HG03175 (cell line): ENCODE data around the gene HYCC1.
A peak's percentile ranks its signal among the peaks of the same experiment; 100 is the strongest.
"Not testable (repeated sequence)": the region's sequence is repeated elsewhere in the genome, so short reads cannot be mapped to it uniquely, and the experiment has no call there.

Experiments used
- ATAC-seq: cut with Tn5 transposase; IDR thresholded peaks from one replicate; pipeline ENCODE4 v1.9.1; 2021; ENCODE audit warnings: mild to moderate bottlenecking, moderate library complexity; ENCODE audit not compliant: unreplicated experiment

Gene HYCC1

DNA sequence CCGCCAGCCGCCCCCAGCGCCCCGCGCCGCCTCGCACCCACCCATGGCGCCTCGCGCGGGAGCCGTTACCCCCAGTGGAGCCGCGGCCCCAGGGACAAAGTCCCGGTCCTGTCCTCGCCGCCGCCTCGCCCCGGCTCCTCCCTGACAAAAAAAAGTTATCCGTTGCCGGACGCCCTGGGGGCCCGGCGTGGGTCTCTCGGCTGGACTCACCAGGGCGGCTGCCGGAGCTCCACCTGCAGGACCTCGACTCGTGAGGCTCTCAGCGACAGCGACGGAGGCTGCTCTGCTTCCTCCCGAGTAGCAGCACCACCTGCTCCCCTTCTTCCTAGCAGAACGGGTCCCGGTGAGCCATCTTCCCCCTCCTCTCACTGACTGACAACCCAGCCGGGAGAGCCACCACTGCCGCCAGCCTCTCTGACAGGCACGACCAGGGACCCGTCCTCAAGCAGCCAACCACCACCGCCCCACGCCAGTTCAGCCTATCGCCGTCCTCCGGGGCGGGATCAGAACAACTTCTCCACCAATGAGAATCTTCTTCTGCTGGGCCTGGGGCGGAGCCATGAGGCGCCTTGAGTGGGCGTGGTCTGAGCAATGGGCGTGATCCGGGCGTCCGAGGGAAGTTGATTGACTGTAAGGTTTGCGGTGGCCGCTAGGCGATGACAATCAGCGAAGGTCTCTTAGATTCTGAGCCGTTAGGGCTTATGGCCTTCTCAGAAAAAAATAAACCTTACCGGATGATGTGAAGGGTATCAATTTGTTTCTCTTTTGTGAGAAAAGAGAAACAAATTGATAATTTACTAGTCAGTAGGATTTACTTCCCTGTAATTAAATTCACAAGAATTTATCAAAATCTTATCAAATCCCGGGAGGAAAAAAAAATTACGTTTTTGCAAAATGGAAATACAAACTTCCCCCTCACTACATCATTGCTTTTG is at the start of gene HYCC1:
TSS of gene HYCC1 (minus strand) at position 416 of the 935 bp plus-strand sequence. CDS start 23,019 bp downstream, outside the sequence.
- ATAC-seq, result peak; percentile 96

DNA sequence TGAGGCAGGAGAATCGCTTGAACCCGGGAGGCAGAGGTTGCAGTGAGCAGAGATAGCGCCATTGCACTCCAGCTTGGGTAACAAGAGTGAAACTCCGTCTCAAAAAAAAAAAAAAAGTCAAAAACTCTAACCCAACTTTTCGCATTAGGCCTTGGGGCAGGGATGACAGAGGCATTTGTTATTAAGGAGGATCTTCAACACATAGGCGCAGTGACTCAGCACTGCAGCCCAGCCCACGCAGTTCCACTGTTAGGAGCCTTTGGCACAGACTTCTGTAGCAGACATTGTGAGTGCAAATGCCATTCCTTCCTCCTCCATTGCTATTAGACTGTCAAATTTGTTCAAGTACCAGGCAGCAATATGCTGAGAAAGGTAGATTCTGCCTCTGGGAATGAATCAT is 48.5 kb upstream of the HYCC1 start:
- ATAC-seq, result no peak

DNA sequence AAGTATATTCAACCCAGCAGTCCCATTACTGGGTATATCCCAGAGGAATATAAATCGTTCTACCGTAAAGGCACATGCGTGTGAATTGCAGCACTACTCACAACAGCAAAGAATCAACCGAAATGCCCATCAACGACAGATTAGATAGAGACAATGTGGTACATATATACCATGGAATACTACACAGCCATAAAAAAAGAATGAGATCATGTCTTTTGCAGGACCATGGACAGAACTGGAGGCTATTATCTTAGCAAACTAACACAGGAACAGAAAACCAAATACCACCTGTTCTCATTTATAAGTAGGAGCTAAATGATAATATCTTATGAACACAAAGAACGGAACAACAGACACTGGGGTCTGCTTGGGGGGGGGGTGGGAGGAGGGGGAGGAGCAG is 47.4 kb upstream of the HYCC1 start:
- no peak for ATAC-seq

DNA sequence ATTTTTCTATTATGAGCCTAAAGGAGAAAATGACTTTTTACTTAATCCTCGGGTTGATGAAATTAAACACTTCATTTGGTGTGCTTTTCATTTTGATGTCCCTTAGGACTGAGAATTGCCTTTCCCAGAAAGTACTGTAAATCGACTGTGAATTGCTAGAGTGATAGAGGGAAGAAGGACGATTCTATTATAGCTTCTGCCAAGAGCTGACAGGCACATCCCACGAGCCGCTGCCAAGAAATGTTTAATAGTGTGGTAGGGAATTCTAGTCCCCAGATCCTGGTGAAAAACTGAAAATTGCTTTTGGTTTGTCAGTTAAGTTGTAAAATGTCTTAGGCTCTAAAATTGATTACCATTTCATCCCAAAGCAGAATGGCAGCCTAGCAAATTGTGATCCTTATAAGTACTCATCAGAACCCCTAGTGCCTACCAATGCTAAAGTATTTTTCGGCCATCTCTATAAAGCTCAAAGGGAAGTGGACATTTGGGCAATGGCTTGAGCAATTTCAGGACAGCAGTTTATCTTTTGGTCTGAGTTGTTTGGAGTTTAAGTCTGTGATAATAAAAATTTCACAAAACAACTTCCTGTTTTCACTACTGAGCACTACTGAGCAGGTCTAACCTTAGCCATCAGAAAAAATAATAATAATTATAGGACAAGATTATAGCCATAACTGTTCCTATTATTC is 44.6 kb upstream of the HYCC1 start:
- ATAC-seq, result no peak

DNA sequence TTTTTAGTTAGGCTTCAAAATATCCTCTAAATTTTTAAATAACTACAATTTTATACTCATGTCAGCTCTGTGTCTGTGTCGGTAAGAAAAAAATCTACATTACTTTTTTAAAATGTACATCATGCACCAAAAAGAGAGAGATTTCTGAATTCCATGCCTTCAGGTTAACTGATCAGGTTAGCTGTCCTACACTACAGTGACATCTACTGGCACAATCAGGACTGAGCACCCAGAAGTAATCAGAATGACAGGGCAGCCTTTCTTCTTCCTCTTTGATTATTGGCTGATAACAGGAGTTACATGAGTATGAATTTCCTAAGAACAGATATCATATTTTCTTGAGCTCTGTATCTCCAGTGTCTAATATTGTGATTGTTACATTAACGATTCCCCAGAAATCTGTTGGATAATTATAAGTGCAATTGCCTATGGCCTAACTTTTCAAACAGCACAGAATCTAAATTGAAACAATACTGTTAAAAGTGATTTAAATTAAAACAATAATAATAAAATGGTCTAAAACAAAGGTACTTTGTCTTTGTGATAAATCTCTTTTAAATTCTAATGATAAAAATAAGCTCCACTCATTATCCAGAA is 41.8 kb upstream of the HYCC1 start:
- peak; percentile 87 for ATAC-seq

DNA sequence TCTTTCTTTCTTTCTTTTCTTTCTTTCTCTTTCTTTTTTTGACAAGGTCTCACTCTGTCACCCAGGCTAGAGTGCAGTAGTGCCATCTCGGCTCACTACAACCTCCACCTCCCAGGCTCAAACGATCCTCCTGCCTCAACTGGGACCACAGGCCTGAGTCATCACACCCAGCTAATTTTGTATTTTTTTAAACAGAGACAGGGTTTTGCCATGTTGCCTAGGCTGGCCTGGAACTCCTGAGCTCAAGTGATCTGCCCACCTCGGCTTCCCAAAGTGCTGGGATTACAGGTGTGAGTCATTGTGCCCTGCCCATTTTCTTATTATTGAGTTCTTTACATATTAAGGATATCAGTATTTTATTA is 37.2 kb upstream of the HYCC1 start:
- ATAC-seq, result not testable (repeated sequence)

DNA sequence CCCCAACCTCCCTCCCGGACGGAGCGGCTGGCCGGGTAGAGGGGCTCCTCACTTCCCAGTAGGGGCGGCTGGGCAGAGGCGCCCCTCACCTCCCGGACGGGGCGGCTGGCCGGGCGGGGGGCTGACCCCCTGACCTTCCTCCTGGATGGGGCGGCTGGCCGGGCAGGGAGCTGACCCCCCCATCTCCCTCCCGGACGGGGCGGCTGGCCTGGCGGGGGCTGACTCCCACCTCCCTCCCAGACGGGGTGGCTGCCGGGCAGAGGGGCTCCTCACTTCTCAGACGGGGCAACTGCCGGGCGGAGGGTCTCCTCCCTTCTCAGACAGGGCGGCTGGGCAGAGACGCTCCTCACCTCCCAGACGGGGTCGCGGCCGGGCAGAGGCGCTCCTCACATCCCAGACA is 32.4 kb upstream of the HYCC1 start:
- ATAC-seq, result not testable (repeated sequence)

DNA sequence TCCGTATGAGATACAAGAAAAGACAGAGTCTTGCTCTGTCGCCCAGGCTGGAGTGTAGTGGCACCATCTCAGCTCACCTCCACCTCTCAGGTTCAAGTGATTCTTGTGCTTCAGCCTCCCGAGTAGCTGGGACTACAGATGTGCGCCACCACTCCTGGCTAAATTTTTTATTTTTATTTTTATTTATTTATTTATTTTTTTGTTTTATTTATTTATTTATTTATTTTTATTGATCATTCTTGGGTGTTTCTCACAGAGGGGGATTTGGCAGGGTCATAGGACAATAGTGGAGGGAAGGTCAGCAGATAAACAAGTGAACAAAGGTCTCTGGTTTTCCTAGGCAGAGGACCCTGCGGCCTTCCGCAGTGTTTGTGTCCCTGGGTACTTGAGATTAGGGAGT is 31.2 kb upstream of the HYCC1 start:
- ATAC-seq, result not testable (repeated sequence)

DNA sequence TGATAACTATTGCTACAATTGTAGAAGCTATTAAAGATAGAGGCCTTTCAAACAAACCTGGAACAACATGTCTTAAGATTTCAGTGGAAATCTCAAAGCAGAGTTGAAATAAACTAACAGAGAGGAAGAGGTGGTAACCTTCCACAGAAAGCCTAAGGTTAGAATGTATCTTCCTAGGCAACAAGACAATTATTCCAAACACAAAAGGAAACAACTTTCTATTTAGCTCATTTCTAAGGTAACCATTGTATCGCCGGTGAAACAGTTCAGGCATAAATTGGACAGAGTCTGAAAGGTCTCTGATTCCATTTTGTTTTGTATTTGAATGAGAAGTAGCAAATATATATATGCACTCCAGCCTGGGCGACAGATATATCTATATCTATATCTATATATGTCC is 30.7 kb upstream of the HYCC1 start:
- no peak for ATAC-seq

DNA sequence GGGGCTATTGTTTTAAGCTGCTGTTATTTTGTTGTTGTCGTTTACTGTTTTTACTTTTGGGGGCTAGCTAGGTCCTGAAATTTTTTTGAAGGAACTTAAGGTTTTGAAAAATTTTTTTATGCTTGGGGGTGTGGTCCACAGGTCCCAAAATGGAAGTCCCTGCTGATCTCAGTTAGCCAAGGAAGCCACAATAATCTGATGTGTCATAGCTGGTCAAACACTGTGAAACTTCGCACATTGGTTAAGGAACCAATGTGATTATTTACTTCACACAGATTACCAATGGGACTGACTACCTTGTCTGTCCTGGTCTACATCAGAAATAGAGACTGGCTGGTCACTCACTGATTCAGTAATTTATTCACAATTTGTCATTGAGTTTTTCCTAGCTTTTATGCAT is 29.5 kb upstream of the HYCC1 start:
- no peak for ATAC-seq

DNA sequence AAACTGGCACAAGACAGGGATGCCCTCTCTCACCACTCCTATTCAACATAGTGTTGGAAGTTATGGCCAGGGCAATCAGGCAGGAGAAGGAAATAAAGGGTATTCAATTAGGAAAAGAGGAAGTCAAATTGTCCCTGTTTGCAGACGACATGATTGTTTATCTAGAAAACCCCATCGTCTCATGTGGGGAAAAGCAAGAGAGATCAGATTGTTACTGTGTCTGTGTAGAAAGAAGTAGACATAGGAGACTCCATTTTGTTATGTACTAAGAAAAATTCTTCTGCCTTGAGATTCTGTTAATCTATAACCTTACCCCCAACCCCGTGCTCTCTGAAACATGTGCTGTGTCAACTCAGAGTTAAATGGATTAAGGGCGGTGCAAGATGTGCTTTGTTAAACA is 25.7 kb upstream of the HYCC1 start:
- not testable (repeated sequence) for ATAC-seq

DNA sequence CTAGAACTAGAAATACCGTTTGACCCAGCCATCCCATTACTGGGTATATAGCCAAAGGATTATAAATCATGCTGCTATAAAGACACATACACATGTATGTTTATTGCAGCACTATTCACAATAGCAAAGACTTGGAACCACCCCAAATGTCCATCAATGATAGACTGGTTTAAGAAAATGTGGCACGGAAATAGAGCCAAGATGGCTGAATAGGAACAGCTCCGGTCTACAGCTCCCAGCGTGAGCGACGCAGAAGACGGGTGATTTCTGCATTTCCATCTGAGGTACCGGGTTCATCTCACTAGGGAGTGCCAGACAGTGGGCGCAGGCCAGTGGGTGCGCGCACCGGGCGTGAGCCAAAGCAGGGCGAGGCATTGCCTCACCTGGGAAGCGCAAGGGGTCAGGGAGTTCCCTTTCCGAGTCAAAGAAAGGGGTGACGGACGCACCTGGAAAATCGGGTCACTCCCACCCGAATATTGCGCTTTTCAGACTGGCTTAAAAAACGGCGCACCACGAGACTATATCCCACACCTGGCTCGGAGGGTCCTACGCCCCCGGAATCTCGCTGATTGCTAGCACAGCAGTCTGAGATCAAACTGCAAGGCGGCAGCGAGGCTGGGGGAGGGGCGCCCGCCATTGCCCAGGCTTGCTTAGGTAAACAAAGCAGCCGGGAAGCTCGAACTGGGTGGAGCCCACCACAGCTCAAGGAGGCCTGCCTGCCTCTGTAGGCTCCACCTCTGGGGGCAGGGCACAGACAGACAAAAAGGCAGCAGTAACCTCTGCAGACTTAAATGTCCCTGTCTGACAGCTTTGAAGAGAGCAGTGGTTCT is 21.8 kb upstream of the HYCC1 start:
- not testable (repeated sequence) for ATAC-seq

DNA sequence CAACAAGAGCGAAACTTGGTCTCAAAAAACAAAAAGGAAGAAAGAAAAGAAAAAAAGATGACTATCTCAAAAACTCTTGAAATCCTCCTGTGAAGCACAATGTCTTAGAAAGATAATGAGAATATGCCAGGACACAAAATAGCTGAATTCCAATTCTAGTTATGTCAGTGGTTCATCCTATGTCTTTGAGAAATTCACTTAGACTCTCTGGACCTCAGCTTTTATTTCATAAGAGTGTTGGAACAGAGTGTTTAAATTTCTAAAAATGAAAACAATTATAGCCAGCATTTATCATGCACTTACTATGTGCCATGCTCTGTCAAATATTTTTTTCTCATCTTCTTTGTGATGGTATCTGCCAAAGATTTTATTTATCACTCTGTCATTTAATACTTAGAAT is 13.3 kb upstream of the HYCC1 start:
- no peak for ATAC-seq

DNA sequence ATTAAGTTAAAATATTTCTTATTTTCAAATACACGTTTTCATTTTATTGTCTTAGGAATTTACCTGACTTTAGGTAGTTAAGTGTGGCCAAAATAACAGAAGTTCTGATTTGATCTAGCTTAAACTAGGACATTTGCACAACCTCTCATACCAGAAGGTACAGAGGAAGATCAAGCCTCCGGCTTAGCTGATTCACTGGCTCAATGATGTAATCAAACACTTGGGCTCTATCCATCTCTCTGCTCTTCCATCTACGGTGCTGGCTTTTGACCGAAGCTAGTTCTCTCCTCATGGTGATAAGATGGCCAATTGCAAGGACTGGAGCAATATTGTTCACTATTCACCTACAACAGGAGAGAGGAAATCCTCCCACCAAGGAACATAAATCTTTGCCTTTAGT is 12.2 kb upstream of the HYCC1 start:
- ATAC-seq, result no peak

DNA sequence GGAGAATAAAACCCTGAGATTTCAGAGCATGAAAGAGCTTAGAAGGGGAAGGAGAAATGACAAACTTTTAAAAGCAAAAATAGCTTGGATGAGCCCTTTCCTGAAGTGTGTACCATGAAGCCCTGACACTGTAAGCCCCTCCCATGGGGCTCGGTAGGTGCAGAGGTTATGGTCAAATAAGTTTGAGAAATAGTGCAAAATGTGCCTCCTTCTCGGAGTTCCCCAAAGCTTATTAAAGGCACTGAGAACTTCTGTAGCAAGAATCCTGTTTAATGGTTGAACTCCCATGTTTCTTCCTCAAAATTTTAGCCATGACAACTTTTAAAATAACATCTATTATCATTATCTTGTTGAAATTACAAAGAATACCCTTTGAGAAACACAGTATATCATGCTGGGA is 10.5 kb upstream of the HYCC1 start:
- ATAC-seq, result no peak

DNA sequence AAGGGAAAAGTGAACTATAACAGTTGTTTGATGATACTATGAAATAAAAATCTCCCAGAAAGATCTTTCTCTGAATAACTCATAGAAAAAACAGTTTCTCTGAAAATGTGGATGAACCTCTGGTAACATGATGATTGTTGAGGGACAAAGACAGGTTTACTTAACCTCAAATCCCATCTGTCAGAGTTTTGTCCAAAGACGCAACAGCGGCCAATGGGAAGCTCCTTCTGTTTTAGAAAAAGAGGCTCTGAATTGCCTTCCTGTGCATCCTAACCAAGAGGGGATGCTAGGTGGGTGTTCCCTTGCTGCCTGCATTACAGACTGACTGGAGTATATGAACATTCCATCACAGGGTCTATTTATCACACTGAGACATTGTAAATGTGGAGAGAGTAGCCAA is 8.9 kb upstream of the HYCC1 start:
- ATAC-seq, result no peak

DNA sequence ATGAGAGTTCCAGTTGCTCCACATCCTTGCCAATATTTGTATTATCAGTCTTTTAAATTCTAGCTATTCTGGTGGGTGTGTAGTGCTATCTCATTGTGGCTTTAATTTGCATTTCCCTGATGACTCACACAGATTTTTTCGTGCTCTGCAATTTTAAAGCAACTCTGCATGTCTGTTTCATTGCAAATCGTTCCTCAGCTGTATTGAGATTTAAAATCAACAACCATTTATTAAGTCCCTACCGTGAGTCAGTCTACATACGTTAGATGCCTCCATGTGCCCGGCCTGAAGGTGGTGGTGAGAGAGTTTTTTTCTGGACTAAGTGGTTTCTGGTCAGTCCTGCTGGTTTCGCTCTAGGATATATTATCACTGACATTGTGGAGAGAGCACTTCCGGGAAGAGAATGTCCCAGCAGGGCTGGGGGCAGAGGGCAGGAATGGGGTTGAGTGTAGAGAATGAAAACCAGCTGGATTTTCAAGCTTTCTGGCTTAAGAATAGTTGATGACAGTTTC is 8.4 kb upstream of the HYCC1 start:
- no peak for ATAC-seq

DNA sequence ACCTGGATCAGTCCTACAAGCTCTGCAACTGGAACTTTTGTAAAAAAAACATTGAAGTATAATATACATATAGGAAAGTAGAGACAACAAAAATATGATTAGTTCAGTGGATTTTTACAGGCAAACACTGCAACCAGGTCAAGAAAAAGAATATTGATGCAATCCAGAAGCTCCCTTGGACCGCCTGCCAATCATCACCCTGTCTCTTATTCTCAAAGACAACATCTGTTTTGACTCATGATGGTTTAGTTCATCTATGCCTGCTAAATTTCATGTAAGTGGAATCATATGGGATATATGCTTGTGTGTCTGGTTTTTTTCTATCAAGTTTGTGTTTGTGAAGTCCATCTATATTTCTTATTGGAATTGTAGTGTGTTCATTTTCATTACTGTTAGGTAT is 7.7 kb upstream of the HYCC1 start:
- no peak for ATAC-seq

DNA sequence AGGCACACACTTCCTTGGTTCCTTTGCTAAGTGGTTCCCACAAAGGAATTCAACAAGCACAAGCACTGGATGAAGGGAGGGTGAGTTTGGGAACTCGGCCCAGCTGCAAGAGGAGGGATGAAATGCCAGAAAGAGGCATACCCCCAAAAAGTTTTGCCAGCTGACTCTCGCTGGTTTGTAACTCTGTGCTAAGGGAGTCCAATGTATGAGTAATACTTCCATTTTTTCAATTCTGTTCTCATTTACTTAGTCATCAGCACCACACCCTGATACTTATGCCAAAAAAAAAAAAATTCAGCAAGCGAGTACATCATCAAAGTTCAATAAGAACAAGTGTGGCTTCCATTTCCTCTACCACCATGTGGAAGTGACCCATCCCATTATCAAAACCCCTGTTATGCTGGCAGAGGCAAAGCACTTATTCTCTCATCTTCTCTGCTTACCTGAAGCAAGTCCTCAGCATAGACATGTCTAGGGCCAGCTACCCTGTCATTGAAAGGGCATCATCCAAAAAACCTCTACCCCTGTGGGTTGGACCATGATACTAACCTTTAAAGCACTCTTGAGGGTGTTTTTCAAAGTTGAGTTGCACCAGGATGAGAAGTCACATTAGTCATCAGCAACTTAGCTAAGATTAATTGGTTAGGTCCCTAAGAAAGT is 6.9 kb upstream of the HYCC1 start:
- no peak for ATAC-seq

DNA sequence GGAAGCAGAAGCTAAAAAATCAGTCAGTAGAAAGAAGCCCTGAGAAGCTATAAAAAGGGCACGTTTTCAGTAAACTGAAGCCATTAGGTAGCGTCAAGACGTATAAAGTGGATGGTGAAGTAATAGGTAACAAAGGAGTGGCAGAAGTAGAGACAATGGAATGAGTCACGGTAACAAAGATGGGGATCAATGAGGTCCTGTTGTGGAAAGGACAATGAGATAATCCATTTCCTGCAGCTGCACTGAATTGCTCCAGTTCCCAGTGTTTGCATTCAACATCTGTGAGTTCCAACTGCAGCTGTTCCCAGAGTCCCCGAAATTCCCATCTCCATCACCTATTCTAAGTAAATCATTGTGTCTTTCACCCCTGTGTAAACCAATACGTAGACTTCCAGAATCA is 4.8 kb upstream of the HYCC1 start:
- no peak for ATAC-seq
